HG03045 (cell line): ENCODE data around the gene ACOX1.

ENCODE experiments used
- ATAC-seq: cut with Tn5 transposase; IDR thresholded peaks from one replicate; pipeline ENCODE4 v1.9.1; 2021; ENCODE audit warnings: mild to moderate bottlenecking, moderate library complexity; ENCODE audit not compliant: unreplicated experiment

Gene ACOX1

GRCh38 chr17:75937652-75938051 is 41.3 kb downstream of the ACOX1 start:
- ATAC-seq, result no peak

DNA sequence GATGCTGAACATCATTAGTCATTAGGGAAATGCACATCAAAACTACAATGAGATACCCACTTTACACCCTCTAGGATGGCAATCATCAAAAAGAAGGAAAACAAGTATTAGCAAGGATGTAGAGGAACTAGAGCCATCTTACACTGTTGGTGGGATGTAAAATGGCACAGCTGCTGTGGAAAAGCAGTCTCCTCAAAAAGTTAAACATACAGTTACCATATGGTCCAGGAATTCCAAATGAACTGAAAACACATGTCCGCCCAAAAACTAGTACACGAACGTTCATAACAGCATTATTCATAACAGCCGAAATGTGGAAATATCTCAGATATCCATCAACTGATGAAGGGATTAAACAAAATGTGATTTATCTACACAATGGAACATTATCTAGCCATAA is 45.2 kb downstream of the ACOX1 start:
- no peak for ATAC-seq

GRCh38 chr17:75932852-75933251 is 46.1 kb downstream of the ACOX1 start:
- ATAC-seq, result no peak

GRCh38 chr17:75931062-75931461 is 47.9 kb downstream of the ACOX1 start:
- no peak for ATAC-seq

DNA sequence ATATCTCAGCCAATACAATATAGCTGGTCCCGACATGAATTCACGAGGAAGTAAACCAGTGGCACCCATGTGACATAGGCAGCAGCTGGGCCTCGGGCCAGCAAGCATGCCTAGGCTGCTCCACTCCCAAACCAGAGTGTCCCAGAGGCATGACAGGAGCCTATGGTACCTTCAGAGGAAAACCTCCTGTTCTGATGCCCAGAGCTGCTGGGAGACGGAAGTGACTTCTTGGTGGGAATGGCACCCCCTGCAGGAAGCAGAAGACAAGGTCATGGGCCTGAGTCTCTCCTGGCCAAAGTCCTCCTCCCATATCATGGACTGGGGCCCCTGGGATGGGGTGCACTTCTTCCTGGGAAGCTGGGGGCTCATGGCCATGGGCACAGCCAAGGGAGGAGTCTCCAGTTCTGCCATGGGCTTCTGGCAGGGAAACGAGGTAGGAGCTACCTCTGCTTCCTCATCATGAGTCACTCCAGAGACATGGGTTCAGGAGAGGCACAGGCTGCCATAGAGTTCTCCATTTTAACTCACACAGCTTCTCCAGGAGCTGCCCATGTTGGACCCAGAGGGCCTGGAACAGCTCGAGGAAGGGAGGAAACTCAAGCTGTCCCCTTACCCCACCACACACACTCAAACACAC is 51.6 kb downstream of the ACOX1 start:
- ATAC-seq, result no peak

GRCh38 chr17:75926456-75926855 is 52.5 kb downstream of the ACOX1 start:
- ATAC-seq, result no peak

DNA sequence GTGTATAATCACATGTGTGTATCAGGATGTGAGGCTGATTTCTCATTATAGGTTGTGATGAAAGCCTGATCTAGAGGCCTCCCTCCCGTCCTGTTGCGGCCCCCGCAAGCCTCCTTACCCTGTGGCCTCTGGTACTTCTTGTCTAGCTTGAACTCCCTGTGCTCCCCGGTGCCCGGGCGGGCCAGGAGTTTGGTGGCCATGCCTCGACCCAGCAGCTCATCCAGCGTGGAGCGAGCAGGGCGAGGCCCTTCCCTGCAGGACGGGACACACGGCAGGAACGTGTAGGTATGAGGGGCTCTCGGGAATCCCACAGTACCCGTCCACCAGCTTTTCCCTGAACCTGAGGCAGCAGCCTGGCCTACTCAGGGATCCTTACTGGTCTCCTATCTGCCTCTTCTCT is 53.1 kb downstream of the ACOX1 start:
- no peak for ATAC-seq

DNA sequence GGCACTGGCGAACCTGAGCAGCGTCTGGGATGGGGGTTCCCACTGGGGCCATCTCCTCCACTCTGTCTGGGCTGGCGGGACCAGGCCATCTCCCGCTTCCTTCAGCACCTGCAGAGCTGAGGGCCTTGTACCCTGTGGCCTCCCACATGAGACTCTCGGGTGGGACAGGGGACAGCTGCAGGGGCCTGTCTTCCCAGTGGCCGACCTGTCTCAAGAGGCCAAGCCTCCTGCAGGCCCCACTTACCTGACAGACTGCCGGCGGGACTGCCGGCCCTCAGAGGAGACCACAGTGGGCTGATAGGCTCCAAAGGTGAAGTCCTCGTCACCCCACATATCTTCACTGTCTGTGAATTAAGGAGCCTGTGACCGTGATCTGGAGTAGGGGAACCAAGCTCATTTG is 53.9 kb downstream of the ACOX1 start:
- no peak for ATAC-seq

DNA sequence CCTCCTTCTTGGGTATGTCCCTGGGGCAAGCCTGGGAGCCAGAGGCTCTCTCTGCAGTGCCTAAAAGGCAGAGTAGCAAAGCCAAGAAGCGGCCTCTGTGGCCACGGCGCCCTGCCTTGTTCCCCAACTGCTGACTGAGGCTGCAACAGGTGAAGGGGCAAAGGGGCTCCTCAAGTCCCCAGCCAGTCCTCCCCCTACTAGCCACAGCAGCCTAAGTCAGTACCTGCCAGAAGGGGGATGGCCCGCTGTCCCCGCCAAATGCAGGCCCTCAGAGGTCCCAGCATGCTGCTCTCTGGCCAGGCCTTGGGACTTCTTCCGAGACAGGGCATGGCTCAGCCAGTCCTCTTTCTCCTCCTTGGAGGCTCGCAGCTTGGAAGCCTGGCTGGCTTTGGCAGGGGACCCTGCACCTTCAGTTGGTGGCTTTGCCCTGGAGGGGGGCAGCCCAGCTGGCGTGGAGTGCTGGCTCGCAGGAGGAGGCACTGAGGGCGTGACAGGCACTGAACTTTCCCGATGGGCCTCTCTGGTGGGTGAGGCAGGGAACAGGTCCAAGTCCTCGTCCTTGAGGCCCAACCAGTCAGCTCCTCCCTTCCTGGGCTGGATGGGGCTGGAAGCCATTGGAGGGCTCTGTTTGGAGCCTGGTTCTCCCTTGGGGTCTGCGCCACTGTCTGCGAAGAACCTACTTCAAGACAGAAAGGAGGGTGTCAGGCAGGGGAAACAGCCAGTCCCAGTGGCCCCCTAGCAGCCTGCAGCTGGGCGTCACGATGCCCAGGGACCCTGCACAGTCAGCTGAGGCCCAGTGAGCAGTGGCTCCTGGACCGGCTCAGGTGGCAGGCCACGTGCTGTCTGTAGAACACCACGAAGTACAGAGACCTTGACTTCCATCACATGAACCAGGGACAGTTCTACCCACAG is 55.7 kb downstream of the ACOX1 start:
- ATAC-seq, result no peak

DNA sequence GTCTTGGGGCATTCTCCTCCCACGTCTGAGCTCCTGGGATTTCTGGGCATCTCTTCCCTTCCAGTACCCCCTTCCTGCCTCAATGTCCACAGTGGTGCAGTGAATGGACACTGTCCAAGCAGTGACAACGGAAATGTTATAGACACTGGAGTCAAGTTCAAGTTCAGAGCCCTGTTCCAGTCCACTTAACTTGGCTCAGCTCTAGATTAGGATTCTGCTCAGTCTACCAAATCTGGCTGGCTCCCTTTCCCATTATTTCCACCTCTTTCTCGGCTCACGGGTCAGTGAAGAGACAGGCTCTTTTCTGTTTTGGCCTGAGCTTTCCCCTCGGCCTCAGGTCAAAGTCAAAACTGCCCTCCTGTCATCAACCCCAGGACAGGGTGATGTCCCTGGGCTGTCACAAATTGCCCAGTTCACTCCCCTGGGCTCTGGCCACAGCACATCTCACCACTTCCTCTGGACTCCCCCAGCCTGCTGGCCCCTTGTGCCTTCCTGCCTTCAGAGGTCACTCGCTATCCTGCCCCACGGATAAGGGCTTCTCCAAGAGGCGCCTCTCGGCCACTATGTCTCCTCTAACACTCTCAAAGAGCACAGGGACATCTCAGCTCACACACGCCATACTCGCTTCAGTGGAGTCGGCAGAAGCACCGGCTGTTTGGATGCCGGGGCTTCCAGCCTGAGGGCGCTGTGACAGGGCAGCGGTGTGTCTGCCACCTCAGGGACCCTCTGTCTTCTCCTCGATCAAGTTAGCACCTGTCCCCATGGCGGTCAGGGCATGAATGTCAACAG is 56.6 kb downstream of the ACOX1 start:
- ATAC-seq, result no peak

GRCh38 chr17:75921596-75921995 is 57.4 kb downstream of the ACOX1 start:
- ATAC-seq, result no peak

- no peak for ATAC-seq
Measured at GRCh38 chr17:75920045-75920560, 58.9 kb downstream of the ACOX1 start.

- ATAC-seq, result no peak
Measured at GRCh38 chr17:75919611-75920010, 59.4 kb downstream of the ACOX1 start.

DNA sequence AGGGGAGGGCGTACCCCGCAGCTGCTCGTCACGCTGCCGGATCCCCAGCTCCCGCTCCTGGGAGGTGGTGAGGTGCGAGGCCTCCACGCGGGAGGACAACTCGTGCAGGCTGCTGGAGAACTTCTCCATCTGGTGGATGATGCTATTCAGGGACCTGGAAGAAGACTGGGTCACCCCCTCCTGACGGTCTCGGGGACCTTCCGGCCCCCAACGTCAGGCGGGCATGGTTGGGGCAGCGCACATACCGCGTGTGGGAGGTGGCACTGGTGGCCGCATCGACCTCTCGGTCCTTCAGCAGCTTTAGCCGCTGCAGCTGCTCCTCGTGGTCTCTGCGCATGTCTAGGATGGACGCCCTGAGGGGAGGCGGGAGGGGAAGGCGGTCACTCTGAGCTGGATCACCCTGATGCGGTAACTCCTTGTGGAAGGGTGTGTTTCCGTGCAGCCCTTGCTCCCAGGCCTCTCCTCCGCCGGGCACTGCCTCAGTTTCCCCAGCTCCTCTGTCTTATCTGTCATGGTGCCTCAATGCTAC is 61.0 kb downstream of the ACOX1 start:
- no peak for ATAC-seq

DNA sequence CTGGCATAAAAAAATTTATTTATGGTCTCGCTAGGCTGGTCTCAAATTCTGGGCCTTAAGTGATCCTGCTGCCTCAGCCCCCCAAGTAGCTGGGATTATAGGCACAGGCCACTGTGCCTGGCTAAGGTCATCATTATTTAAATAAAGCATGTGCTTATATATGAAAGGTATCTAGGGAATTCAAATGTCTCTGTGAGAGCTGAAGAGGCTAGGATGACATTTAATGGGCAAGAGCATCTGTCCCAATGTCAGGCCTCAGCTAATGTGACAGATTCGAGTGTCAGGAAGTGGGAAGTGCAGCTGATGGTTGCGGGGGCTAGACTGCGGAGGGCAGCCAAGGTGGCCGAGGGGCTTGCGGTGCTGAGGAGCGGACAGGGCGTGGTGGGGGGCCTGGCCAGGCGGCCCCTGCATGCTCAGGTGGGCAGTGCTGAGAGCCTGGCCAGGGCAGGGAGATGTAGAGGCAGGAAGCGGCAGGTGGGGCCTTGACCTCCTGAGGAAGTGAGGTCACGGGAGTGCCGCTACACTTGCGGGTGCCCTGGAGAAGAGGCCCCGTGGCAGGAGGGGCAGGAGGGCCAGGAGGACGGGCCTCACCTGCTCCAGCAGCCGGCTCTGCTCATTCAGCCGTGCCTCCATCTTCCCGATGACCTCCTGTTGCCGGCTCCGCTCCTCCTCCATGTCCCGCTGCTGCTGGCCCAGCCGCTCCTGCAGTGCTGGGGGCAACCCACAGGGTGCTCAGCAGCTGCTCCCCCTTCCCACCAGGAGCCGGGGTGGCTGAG is 61.6 kb downstream of the ACOX1 start:
- ATAC-seq, result no peak

- no peak for ATAC-seq
Measured at GRCh38 chr17:75915268-75915667, 63.7 kb downstream of the ACOX1 start.

DNA sequence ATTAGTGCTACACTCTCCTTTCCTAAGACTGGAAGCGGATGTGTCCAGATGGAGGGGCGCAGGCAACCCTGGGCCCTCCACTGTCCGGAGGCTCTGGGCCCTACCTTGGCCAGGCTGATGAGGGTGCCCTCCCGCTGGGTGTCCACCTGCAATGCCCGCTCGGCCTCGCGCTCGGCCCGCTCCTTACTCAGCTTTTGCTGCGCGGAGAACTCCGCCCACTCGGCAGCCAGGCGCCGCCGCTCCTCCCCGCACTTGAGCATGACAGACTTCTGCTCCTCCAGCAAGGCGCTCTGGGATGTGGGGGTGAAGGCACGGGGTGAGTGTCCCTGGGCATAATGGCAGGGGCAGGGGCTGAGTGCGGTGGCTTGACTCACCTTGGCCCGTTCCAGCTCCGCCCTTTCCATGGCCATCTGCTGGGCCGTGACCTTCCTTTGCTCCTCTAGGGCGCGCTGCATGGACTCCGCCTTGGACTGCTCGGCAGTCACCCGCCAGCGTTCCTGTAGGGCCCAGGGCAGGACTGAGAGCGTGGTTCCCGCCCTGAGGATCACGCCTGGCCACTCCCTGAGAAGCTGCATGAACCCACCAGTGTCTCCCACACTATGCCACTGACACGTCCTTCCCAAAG is 64.2 kb downstream of the ACOX1 start:
- ATAC-seq, result no peak

GRCh38 chr17:75913537-75914210 is 65.3 kb downstream of the ACOX1 start:
- ATAC-seq, result no peak

GRCh38 chr17:75910699-75911098 is 68.3 kb downstream of the ACOX1 start:
- ATAC-seq, result no peak
